GM19351 (cell line): ENCODE measurements around the gene NAPB.
A peak's percentile ranks its signal among the peaks of the same experiment; 100 is the strongest.

Experiments used
- ATAC-seq: cut with Tn5 transposase; IDR thresholded peaks from one replicate; pipeline ENCODE4 v1.9.1; 2021; ENCODE audit warnings: mild to moderate bottlenecking, moderate library complexity; ENCODE audit not compliant: unreplicated experiment

Gene NAPB

GRCh38 chr20:23438661-23439060 is 17.4 kb upstream of the NAPB start:
- ATAC-seq: no peak

DNA sequence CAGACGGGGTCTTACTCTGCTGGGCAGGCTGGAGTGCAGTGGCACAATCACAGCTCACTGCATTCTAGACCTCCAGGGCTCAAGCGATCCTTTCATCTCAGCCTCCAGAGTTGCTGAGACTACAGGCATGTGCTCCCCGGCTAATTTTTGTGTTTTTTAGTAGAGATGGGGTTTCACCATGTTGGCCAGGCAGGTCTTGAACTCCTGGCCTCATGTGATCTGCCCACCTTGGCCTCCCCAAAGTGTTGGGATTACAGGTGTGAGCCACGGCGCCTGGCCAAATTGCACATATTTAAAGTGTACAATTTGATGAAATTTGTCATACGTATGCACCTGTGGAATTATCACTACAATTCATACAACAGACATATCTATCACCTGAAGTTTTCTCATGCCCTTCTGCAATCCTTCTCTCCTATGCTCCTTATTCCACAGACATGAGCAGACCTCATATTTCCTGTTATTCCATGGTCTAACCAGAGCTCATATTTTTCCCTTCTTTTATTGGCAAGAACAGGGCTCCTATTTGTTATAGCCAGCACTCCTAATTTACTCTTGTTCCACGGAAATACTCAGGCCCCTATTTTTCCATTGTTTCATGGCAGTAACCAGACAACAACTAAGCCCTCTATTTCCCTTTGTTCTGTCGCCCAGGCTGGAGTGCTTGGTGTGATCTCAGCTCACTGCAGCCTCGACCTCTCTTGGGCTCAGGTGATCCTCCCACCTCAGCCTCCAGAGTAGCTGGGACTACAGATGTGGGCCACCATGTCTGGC is 16.0 kb upstream of the NAPB start:
- ATAC-seq: no peak

DNA sequence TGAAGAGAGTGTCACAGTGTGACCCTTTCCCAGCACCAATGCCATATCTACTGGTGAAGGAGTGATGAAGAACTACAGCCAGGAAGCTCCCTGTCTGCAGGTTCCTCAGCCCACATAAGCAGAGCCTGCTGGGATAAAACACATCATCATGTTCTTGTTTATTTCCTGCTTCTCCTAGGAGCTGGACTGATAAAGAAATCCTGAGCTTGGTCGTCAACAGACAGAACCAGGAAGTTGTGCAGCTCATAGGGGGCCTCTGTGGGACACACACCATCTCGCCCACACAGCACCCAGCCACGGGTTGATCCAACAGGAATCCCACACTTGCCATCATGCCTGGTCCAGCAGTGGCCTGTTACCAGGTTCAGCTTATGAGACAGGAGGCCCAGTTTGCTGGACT is 15.4 kb upstream of the NAPB start:
- ATAC-seq: no peak

- no peak for ATAC-seq
These were observed 14.6 kb upstream of the NAPB start for GRCh38 chr20:23435626-23436539.

DNA sequence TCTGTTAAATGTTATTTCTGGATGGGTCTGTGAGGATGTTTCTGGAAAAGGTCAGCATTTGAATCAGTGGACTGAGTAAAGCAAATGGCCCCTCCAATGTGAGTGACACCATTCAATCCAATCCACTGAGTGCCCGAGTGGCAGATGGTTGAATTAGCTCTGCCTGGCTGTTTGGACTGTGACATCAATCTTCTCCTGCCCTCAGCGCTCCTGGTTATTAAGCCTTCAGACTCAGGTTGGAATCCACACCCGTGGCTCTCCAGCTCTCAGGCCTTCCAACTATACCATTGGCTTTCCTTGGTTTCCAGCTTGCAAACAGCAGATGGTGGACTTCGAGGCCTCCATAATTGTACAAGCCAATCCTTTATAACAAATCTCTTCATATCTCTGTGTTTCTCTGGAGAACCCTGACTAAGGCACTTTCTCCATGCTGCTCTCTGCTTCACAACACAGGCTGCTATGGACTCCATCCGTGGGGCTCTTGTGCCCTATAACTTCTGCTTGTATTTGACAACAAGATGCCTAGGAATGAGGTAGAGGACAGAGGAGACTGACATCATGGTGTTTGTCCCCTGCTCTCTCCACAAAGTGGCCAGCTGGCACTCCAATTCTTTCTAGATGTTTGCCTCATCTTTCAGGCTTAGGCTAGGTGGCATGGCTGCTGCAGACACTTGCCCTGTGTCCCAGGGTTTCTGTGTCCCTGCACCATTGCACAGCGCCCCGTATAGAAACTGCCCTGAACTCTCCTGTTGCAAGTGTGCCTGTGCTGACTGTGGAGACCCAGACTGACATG is 13.4 kb upstream of the NAPB start:
- ATAC-seq: no peak

GRCh38 chr20:23433628-23434027 is 12.3 kb upstream of the NAPB start:
- ATAC-seq: no peak

DNA sequence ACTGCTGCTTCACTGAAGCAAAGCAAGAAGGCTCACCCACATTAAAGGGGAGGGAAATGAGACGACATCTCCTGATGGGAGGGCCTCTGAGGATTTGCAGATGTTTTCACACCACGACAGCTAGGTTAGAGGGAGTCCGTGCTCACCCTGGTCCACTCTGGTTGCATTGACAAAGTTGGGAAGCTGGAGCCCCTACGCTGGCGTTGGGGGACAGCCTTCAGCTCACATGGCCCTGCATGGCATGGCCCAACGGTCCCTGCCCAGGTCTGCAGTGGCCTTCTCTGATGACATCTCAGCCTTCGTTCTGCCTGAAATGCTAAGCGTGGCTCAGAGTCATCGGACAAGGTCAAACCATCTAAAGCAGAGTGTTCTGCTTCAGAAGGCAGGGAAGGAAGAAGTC is 3.8 kb upstream of the NAPB start:
- ATAC-seq: no peak

- peak; percentile 28 for ATAC-seq
These were observed 1.0 kb downstream of the NAPB start for GRCh38 chr20:23419995-23420901.

DNA sequence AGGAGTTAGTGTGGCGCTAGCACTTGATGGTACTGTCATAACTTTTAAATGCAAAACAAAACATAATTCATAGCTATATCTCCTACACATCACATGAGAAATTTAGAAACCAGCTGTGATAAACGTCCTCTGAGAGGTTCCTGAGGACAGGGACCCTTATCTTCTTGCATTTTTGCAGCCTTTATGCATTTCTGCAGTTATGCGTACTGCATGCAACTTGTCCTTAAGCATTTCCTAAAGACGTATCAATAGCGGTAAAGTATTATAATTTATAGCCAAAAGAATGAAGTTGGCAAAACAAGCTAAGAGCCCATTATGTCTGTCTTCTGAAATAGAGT is 1.7 kb downstream of the NAPB start:
- ATAC-seq: no peak

GRCh38 chr20:23417861-23418260 is 3.4 kb downstream of the NAPB start:
- no peak for ATAC-seq

DNA sequence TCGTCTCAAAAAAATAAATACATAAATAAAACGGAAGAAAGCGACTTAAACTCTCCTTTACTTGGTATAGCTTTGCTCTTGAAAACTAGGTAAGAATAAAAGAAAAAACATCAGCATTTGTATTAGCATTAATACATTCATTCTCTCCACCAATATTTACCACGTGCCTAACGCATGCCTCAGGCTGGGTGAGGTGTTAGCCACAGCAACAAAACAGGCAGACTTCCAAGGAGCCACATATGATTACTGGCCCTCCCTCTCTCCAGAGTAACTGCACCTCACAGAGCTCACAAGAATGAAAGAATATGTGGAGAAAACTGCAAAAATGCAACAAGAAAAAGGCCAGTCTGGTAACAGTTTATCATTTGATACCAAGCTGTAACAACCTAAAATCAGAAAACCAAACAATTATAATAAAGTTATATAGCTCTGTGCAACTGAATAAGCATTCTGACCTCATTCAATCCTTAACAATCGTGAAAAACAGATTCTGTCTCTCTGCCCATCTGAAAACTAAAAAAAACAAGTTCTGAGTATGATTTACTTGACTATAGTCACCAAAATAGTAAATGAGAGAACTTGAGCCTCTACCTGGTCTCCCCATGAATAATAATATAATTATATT is 5.2 kb downstream of the NAPB start:
- no peak for ATAC-seq

GRCh38 chr20:23415555-23415954 is 5.7 kb downstream of the NAPB start:
- no peak for ATAC-seq

GRCh38 chr20:23414526-23415188 is 6.6 kb downstream of the NAPB start:
- no peak for ATAC-seq

GRCh38 chr20:23413862-23414422 is 7.3 kb downstream of the NAPB start:
- no peak for ATAC-seq

DNA sequence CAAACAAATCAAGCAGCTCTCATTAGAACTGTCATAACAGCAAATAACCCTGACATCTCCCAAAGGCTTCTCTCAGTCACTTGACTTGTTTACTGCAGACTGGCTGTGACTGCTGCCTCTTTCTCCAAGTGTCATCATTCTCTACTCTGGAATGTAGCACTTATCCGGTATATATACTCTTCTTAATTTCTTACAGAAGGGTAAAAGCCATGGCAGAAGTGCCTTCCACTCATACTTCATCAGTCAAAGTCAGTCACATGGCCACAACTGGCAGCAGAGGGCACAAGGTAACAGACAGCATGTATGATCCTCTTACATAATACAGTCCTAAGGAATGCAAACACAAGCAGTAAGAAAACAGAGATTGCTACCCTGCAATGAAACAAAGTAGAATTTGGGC is 9.3 kb downstream of the NAPB start:
- no peak for ATAC-seq

- no peak for ATAC-seq
These were observed 10.2 kb downstream of the NAPB start for GRCh38 chr20:23410916-23411695.

- no peak for ATAC-seq
These were observed 11.5 kb downstream of the NAPB start for GRCh38 chr20:23409800-23410199.

GRCh38 chr20:23408957-23409356 is 12.3 kb downstream of the NAPB start:
- no peak for ATAC-seq
